GM21528 (cell line): Measurements from ENCODE around the gene ZNF652.
"Not testable (repeated sequence)": the region's sequence is repeated elsewhere in the genome, so short reads cannot be mapped to it uniquely, and the experiment has no call there.

Source experiments
- ATAC-seq: cut with Tn5 transposase; IDR thresholded peaks from one replicate; pipeline ENCODE4 v1.9.1; 2021; ENCODE audit warnings: mild to moderate bottlenecking, moderate library complexity; ENCODE audit not compliant: unreplicated experiment, low FRiP score

Gene ZNF652

GRCh38 chr17:49277638-49278037 lies 84.4 kb downstream of the ZNF652 start:
- ATAC-seq, result no peak

- ATAC-seq, result not testable (repeated sequence)
These were observed 86.1 kb downstream of the ZNF652 start for GRCh38 chr17:49275981-49276380.

- ATAC-seq, result no peak
These were observed 92.7 kb downstream of the ZNF652 start for GRCh38 chr17:49269356-49269755.

- no peak for ATAC-seq
These were observed 94.1 kb downstream of the ZNF652 start for GRCh38 chr17:49267912-49268311.

GRCh38 chr17:49266233-49266632 lies 95.8 kb downstream of the ZNF652 start:
- no peak for ATAC-seq

GRCh38 chr17:49261540-49261939 lies 100.5 kb downstream of the ZNF652 start:
- ATAC-seq, result not testable (repeated sequence)

GRCh38 chr17:49260817-49261291 lies 101.2 kb downstream of the ZNF652 start:
- ATAC-seq, result no peak

- no peak for ATAC-seq
These were observed 101.8 kb downstream of the ZNF652 start for GRCh38 chr17:49260011-49260816.

GRCh38 chr17:49259663-49260010 lies 102.4 kb downstream of the ZNF652 start:
- no peak for ATAC-seq

GRCh38 chr17:49258394-49258793 lies 103.7 kb downstream of the ZNF652 start:
- ATAC-seq, result no peak

- ATAC-seq, result no peak
These were observed 106.9 kb downstream of the ZNF652 start for GRCh38 chr17:49255125-49255524.

GRCh38 chr17:49254066-49254465 lies 108.0 kb downstream of the ZNF652 start:
- ATAC-seq, result no peak

GRCh38 chr17:49252148-49252695 lies 109.8 kb downstream of the ZNF652 start:
- no peak for ATAC-seq

GRCh38 chr17:49249890-49250522 lies 112.0 kb downstream of the ZNF652 start:
- ATAC-seq, result no peak

GRCh38 chr17:49249292-49249794 lies 112.7 kb downstream of the ZNF652 start:
- ATAC-seq, result no peak

- ATAC-seq, result no peak
These were observed 114.1 kb downstream of the ZNF652 start for GRCh38 chr17:49247944-49248343.

GRCh38 chr17:49244839-49245238 lies 117.2 kb downstream of the ZNF652 start:
- ATAC-seq, result no peak
